Activated CD4-positive, alpha-beta T cell treated with anti-CD3 and anti-CD28 coated beads, Interleukin-2, amount 50 U/mL, for 48 hours (primary cell): ENCODE measurements around the gene EFTUD2.
A peak's percentile ranks its signal among the peaks of the same experiment; 100 is the strongest.

Source experiments
- DNase-seq, 2 experiments: peaks; one replicate each; pipeline ENCODE4 v3.0.0-alpha.2; 2020

EFTUD2 gene

DNA sequence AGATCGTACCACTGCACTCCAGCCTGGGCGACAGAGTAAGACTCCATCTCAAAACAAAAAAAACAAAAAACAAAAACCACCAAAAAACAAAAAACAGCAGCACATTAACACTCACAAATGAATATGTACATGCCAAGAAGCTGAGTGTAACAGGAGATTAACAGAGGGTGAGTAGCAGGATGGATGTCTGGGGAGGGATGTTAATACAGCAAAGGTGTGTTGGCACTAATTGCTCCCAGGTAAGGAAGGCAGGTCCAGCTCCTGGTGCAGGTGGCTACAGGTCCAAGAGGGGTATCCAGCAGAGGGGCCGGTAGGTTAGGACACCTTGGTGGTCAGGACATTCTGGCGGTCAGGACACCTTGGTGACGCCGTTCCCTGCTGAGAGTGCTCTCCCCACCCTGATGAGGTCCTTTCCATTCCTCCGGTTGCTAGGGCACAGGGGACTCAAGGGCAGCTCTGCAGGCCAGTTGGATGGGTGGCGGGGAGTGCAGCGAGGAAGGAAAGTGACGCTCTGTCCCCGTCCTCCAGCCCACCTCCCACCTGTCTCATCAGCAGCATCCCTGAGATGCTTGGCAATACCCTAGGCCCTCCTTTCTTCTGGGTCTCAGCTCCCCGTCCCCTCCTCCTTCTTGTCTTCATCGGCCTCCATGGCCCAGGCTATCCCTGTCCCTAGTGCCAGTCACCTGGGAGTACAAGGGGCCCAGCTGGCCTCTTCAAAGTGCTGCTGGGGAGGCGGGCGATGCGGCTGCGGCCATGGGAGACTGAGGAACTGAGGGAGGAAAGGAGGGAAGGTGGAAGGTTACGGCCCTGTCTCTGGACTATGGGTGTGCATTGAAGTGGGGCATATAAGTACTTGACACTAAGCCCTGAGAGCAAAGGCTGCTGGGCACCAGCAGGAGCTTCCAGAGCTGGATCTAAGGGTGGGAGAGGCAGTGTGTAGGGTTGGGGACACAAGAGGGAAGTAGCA, 26.8 kb upstream of the EFTUD2 start:
- DNase-seq: no peak

DNA sequence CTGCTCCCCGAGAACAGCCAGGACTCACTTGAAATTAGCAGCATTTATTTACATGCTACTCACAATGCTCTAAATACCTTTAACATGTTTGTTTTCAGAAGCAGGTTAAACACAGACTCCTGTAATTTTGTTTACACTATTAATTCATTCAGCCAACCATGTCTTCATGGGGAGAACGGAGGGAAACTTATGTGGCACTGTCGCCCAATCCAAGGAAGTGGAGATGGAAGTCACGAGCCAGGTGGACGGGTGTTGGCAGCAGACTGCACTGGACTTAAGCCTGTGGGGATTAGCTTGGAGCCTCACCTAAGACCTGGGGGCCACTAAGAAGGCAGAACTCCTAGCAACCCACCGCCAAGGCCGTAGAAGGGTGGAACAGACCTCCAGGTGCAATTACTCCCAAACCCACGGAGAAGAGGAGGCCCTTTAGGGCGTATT, 24.9 kb upstream of the EFTUD2 start:
- DNase-seq: no peak

DNA sequence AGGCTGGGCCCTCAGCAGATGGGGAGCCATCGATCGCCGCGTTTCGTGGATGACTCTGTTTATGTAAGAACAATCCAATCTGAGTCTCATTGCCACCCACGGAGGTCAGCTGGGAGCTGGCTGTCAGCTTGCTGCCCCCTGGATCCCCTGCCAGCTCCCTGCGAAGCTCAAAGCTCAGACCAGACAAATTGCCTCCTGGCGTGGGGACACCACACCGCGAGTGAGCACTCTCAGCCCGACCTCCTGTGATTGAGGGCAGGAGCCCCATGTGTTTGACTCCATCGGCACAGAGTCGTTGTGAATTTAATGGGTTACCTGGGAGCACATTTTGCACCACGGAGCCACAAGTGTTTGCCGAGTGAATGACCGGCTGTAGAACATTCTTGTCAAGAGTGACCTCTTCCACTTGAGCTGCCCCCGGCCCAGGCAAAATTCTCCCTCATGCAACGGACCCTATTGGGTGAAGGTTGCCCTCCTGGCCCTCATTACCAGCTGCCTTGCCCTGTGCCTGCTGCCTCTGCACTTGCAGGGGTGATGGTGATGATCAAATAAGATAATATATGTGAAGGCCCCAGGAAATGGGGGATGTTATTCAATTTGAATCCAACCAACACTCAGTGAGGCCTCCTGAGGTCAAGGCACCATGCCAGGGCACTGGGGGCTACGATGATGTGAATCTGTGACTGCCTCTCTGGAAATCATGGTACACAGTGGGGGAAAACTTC, 23.7 kb upstream of the EFTUD2 start:
- no peak for DNase-seq

DNA sequence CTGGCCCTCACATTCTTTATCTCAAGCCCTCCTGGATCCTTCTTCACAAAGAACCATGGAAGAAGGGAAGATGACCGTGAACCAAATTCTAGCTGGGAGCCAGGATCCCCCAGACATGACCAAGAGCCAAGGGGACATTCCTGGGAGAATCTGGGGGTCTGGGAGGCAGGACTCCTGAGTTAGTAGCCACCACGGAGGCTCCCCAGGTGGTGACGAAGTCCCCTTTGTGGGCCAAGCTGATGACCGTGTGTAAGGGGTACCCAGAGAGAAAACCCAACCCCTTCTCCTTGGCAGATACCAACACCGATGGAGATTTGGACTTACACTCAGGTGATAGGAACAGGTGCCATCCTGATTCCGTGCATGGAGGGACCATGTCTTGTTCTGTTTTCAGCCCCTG, 22.9 kb upstream of the EFTUD2 start:
- DNase-seq: no peak

DNA sequence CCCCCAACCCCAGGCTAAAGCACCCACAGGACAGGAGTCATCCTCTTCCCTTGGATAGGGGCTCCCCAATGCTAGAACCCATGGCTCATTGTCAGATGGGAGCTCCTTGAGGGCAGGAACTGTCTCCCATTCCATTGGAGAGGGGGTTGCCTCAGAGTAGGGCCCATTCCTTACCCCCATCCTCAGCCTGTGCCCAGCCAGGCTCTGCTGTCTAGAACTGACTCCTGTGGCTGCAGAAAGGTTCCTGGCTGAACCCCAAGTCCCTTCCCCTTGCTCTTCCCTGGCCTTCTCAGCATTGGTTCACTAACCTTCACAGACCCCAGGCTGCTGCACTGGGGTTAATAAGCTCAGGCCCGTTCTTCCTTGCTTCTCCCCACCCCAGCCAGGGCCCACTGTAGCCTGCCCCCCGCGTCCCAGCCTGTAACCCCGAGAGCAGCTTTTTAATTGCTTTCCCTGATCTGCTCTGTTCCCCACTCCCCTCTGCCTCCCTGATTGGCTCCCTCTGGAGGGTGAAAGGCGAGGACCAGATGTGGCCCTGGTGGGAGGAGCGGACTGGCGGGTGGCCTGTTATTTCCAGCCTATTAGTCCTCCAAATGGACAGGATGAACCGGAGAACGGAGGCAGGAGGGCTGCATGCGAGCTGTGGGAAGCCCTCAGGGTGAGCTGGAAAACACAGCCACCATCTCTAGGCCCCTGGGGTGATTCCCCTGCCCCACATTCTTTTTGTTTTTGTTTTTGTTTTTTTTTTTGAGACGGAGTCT, 22.1 kb upstream of the EFTUD2 start:
- no peak for DNase-seq

DNA sequence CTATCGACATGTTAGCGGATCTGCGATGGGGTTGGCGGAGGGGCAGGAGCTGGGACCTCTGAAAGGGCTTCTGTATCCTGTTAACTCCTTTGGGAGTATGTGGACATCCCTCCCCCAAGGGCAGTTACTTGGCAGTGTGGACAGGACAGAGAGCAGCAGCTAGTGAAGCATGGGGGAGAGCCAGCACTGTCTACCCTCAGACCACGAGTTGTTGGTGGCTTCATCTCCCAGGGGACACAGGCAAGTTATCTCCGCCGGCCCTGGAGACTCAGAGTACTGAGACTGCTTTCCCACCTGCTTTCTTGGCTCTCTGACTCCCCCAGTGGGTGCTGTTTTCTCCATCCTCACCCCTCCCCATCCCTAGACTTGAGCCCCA, 21.3 kb upstream of the EFTUD2 start:
- DNase-seq: no peak

DNA sequence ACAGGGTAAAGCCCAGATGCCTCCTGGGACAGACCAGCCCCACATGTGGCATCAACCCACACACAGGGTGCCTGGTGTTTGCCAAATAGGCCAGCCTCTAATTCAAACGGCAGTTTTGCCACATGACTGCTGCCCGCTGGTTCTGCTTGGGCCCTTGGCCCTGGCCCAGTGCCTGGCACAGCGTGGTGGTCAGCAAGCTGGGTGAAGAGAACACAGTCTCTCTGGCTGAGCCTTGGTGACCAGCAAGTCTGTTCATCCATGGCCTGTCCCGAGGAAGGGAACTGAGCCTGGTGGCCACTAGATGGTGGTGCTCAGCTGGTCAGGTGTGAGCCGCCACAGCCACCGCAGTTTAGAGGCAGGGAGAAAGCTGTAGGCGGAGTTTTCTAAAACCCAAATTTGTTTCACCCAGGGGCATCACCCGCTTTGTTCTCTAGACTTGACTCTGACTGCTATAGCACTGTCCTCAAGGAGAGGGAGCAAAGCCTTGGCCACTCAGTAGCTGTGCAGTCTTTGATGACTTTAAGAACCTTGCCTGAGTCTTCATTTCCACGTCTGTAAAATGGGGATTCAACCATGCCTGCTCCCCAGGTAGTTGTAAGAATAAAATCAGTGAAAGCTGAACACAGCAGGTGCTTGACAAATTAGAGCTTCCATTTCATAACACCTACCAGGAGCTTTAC, 20.8 kb upstream of the EFTUD2 start:
- DNase-seq: peak; percentile 67 to 74

DNA sequence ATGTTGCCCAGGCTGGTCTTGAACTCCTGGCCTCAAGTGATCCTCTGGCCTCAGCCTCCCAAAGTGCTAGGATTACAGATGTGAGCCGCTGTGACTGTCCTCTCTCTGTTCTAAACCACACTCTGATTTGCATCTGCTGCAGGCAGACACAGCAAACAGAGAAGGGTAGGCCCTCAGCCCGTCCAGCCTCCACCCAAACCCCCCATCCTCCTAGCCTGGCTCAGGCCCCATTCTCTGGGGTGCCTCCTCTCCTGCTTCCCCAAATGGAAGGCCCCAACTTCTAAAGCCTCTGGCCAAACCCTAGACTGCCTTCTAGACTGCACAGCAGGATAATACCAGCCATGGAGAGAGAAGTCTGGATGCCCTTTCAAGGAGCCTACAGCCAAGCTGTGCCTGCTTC, 20.2 kb upstream of the EFTUD2 start:
- DNase-seq: no peak

DNA sequence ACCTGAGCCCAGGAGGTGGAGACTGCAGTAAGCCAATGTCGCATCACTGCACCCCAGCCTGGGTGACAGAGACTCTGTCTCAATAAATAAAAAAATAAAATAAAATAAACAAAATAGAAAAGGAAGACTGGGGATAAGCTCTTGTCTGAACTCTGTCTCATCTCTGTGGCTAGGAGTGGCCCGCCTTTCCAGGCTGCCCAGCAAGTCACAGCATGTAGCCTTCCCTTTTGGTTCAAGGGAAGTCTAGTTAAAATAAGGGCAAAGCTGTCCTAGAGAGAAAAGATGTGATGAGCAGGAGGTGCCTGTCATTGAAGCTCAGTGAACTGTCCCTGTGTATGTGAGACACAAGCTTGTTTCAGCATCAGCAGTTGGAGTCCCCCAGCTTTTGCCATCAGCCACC, 18.8 kb upstream of the EFTUD2 start:
- DNase-seq: no peak

DNA sequence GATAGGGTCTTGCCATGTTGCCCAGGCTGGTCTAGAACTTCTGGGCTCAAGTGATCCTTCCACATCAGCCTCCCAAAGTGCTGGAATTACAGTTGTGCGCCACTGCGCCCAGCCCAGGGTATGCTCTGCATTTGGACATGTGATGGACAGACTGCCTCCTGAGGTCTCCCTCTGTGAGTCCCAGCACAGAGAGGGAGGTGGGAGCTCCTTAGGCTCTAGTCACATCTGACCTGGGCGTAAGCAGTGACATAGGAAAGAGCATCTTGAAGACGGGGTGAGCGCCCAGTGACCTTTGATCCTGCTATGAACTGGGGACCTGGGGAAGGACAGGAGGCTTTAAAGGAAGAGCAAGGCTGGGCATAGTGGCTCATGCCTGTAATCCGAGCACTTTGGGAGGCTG, 18.2 kb upstream of the EFTUD2 start:
- no peak for DNase-seq

DNA sequence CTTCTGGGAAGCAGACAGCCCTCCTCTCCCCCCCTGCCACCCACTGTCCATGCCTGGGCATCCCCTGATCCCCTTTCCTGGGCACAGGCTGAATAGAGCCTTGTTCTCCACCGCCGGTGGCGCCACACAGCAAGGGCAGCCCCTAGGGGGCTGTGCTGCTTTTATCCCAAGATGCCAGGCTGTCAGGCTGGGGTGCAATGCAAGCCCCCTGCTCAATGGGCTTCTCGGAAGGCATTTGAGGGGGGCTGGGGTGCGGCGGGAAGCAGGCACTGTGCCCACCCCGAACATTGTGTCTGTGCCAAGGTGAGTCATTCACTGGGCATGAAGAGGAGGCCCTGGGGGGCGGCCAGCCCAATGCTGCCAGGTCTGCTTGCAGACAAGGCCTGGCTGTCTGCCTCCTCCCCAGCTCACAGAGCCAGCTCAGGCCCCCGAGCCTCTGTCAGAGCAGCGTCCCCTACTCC, 17.6 kb upstream of the EFTUD2 start:
- no peak for DNase-seq

DNA sequence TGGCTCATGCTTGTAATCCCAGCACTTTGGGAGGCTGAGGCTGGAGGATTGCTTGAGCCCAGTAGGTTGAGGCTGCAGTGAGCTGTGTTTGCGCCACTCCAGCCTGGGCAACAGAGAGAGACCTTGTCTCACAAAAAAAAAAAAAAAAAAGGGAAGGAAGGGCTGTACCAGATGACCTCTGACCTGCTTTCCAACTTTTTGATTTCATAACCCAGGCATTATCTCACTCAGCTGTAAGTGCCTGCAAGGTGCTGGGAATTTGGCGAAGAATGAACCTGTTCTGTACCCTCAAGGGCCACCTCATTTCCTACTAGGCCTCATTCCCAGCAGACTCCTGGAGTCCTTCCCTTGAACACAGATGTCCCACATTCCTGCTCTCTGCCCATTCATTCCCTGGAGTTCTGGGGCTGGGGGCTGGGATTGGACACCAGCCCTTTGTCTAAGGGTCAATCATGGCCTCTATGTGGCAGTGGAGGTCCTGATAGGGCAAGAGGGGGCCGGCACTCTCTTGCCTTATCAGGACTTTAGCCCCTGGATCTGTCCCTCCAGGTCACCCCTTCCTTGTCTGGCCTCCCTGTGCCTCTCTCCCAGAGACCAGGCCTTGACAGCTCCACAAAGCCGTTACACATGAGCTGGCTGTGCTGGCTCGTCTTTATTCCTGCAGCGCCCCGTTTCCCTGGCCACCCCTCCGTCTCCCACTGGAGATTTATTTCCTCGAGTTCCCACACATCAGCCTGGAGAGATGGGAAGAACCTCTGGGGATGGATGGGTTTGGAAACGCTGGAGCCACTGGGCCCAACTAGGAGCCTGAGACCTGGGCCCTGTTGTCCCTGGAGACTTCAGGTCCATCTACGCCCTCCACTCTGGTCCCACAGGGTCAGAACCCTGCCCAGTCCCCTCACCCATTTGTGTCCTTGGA, 16.9 kb upstream of the EFTUD2 start:
- no peak for DNase-seq

DNA sequence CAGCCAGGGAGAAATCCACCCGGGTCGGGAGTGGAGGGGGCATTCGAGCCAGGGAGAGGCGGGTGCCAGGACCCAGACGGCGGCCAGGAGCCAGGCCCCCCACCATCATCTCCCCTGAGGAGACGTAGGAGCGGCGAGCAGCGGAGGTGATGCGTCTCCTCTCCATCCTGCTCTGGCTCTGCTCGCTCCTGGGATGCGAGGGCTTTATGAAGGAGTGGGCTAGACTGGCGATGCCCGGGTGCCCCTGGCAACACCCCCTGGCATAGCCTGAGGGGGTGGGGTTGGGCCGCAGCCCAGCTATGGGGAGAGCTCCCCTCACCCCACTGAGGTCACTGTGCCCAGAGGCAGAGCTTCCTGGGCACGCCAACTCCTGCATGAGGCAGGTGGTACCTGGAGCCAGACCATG, 16.1 kb upstream of the EFTUD2 start, which contains the start of gene GFAP:
TSS of gene GFAP (minus strand) at position 180 of the 406 bp plus-strand sequence. CDS start at position 166, 14 bp downstream.
- no peak for DNase-seq

DNA sequence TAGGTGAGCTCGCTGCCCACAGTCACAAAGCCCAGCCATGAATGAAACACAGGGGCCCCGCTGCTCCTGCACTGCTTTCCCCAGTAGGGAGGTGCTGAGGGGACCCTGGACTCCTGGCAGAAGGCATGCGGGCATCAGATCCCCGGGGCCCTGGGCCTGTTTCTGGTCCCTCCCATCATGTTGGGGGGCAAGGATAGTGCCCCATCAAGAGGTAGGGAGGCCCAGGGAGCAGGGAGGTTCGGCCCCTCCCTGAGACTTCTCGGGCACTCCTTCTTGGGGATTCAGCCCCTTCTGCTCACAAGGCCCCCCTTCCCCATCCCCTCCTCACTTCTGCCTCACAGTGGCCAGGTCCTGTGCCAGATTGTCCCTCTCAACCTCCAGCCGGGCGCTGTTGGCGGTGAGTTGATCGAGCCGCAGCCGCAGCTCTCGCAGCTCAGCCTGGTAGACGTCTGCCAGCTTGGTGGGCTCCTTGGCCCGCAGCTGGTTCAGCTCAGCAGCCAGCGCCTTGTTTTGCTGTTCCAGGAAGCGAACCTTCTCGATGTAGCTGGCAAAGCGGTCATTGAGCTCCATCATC, 15.5 kb upstream of the EFTUD2 start:
- DNase-seq: no peak

DNA sequence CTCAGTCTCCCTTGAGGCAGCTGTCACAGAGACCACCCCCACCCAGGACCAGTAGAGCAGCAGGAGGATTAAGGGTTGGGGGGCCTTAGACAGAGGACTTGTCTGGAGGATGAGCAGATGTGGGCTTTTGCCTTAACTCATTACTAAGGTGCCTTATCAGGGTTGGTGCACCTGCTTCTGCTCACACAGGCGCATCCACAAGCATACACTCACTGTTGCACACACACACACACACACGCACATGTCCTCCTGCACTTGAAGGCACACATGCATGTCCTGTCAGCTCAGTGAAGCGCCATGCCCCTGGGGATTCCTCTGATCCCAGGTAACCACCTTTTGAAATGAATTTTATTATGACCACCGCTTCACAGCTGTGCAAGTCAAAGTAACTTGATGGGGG, 14.9 kb upstream of the EFTUD2 start:
- DNase-seq: no peak

DNA sequence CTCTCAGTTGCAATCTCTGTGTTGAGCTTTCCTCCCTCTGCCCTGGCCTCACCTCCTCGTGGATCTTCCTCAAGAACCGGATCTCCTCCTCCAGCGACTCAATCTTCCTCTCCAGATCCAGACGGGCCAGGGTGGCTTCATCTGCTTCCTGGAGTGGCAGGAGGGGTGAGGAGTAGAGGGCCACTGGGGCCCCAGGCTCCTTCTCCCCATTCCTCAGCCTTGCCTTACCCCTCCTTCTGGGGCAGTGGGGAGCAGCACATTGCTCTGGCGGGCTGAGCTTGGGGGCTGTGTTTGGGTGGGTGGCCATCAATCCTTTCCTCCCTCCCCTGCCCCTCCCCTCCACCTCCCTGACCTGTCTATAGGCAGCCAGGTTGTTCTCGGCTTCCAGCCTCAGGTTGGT, 14.4 kb upstream of the EFTUD2 start:
- no peak for DNase-seq

DNA sequence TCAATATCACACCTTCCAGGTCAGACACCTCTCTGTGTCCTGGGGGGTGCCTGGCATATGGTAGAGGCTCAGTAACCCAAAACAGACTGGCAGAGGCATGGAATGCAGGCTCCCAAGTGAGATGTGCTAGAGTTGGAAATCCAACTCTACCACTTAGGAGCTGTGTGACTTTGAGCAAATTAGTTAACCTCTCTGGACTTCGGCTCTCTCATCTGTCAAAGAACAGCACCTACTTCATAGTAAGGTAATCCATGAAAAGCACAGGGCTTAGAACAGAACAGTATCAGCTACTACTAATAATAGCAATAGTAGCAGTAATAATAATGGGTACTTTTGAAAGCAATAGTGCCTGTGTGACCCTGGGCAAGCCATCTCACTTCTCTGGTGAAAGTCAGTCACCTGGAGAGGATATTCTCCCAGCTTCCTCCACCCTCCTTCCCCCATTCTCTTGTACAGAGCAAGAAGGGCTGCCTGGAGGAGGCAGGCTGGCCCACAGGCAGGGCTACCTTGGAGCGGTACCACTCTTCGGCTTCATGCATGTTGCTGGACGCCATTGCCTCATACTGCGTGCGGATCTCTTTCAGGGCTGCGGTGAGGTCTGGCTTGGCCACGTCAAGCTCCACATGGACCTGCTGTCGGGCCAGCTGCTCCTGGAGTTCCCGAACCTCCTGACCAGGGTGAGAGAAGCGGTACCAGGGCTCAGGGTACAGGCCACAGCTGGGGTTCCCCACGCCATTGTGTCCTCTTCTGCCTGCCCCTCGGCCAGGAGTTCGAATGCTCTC, 13.7 kb upstream of the EFTUD2 start:
- DNase-seq: no peak

DNA sequence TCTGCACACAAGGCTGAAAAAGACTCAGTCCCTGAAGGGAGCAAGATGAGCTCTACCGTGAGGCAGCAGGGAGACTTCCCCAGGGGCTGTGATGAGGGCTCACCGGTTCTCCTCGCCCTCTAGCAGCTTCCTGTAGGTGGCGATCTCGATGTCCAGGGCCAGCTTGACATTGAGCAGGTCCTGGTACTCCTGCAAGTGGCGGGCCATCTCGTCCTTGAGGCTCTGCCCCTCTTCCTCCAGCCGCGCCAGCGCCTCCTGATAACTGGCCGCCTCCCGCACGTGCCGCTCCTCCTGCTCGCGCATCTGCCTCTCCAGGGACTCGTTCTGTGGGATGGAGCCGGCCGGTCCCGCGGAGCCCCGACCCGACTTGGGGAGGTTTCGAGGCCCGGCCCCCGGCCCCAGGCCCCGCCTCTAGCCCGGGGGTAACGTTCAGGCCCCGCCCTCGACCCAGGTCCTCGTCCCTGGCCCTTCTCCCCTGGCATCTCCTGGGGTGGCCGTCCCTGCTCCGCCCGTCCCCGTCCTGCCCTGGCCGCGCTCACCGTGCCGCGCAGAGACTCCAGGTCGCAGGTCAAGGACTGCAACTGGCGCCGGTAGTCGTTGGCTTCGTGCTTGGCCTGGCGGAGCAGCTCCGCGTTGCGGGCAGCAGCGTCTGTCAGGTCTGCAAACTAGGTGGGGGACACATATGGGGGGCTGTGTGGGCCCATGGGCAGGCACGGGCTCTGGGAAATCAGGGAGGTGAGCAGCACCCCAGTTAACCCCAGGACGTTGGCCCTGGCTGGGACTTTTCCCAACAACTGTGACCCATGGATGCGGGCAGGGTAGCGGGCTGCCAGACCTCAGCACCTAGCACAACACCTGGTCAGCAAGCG, 12.1 kb upstream of the EFTUD2 start:
- peak; percentile 58 to 69 for DNase-seq
